Body of pancreas (tissue), 4 donors: ENCODE measurements around the gene EPS8. TPM values are rescaled to one million over a fixed set of nuclear protein-coding genes. Genes with fewer than 3 reads are reported as not detected.
A peak's percentile ranks its signal among the peaks of the same experiment; 100 is the strongest.

Source experiments
- ATAC-seq: fragments of 150-250 bp; one replicate; pipeline ENCODE4 v1.9.1; 2016
- DNase-seq, 4 donors: peaks; one replicate each; pipeline ENCODE4 v3.0.0-alpha.2; 2019
- H3K27ac ChIP-seq, 4 donors: fragments of 200-600 bp; sonication (generic); 1 replicate in 3 of 4; 2 replicates in 1 of 4; pipeline versions ENCODE4 v1.5.1 to v1.6.1; 2016 to 2019; ENCODE audit warnings: mild to moderate bottlenecking in 1 of 4, mixed read lengths in 1 of 4, moderate library complexity in 1 of 4
- H3K27me3 ChIP-seq, 2 donors: fragments of 200-600 bp; sonication (generic); one replicate each; pipeline ENCODE4 v1.6.0; 2016; ENCODE audit warnings: mild to moderate bottlenecking in 1 of 2
- H3K36me3 ChIP-seq, 2 donors: fragments of 200-600 bp; sonication (generic); replicated peaks in 1 of 2; 2 replicates each; pipeline ENCODE4 v1.5.1; 2016; ENCODE audit warnings: low read depth in 2 of 2; ENCODE audit not compliant: insufficient read depth in 1 of 2
- H3K4me1 ChIP-seq: fragments of 200-600 bp; sonication (generic); one replicate; pipeline ENCODE4 v1.6.0; 2016
- H3K4me3 ChIP-seq, 2 donors: fragments of 200-600 bp; sonication (generic); 1 replicate in 1 of 2; 2 replicates in 1 of 2; pipeline ENCODE4 v1.5.1; 2016 to 2019
- H3K9me3 ChIP-seq, 3 donors: fragments of 200-600 bp; sonication (generic); 1 replicate in 2 of 3; 2 replicates in 1 of 3; pipeline ENCODE4 v1.5.1; 2016
- CTCF ChIP-seq, 7 experiments: fragments of 450-650 bp in 4 of 7; fragments of 200-600 bp in 3 of 7; sonication (generic) in 3 of 7; IDR thresholded peaks; one replicate each; pipeline ENCODE4 v1.5.1; 2016 to 2019; ENCODE audit warnings: antibody characterized with exemption in 7 of 7
- POLR2A ChIP-seq, 3 donors: fragments of 450-650 bp; IDR thresholded peaks; one replicate each; pipeline ENCODE4 v1.6.1; 2016; ENCODE audit warnings: antibody characterized with exemption in 3 of 3, mild to moderate bottlenecking in 2 of 3
- WGBS, 2 donors: methylation state at CpG; one replicate each; pipeline ENCODE4 v1.1.5; 2017; 5-methylcytosine and 5-hydroxymethylcytosine counted together
- intact Hi-C: fragments of 100-400 bp; cut with DNase I; formaldehyde crosslinking; loops from one replicate; pipeline ENCODE4 v1.15.1; 2023
- total RNA-seq, 2 donors: library from RNA; depleted of rRNA; stranded (reverse); fragments of >200 nt; gene quantifications; one replicate each; pipeline ENCODE4 v1.1.0, GENCODE V29; 2016

Gene EPS8
- total RNA-seq, 2 donors from 2014 or later: 31.6 to 41.2 TPM

GRCh38 chr12:15592934-15593333 lies 196.3 kb downstream of the EPS8 start:
- WGBS, 2 donors: 53 to 54% methylated on average over 4 of the region's 4 CpGs
- Histone ChIP-seq H3K4me3 (no peak overlapping the region), H3K27me3 (no peaks in the 10 kb centered on the region), H3K4me1 (peaks cover 9% of the 10 kb centered on the region), H3K27ac (no peak overlapping the region), H3K9me3 (no peaks in the 10 kb centered on the region), H3K36me3 (no peaks in the 10 kb centered on the region)
- DNase-seq (no peak), ATAC-seq (no peak)
- intact Hi-C loops: loop anchor here (5.0 kb wide), 1 partner anchor 264 kb away; no protein-coding TSS in a partner anchor
- TF ChIP-seq CTCF (IDR thresholded peaks at IDR 0.05) (no peak), POLR2A (IDR thresholded peaks at IDR 0.05) (no peak)

- Histone ChIP-seq H3K4me1 (peaks cover 9% of the 10 kb centered on the region), H3K9me3 (no peaks in the 10 kb centered on the region), H3K27me3 (no peaks in the 10 kb centered on the region), H3K4me3 (no peak overlapping the region), H3K36me3 (no peaks in the 10 kb centered on the region), H3K27ac (no peak overlapping the region)
- intact Hi-C loops: loop anchor here (5.0 kb wide), 1 partner anchor 265 kb away; no protein-coding TSS in a partner anchor
- 80 to 81% methylated on average over 5 of the region's 5 CpGs for WGBS, 2 donors
- TF ChIP-seq POLR2A (IDR thresholded peaks at IDR 0.05) (no peak), CTCF (IDR thresholded peaks at IDR 0.05) (no peak)
- ATAC-seq (no peak), DNase-seq (no peak)
Observed at GRCh38 chr12:15591811-15592210, 197.4 kb downstream of the EPS8 start.

- Histone ChIP-seq H3K9me3 (no peaks in the 10 kb centered on the region), H3K27me3 (no peaks in the 10 kb centered on the region), H3K27ac (no peak overlapping the region), H3K36me3 (no peaks in the 10 kb centered on the region), H3K4me3 (no peak overlapping the region), H3K4me1 (peaks cover 9% of the 10 kb centered on the region)
- intact Hi-C loops: loop anchor here (5.0 kb wide), 1 partner anchor 267 kb away; no protein-coding TSS in a partner anchor
- DNase-seq (peak; percentile 52 to 74 (median 61)), ATAC-seq (peak; percentile 98)
- TF ChIP-seq CTCF (IDR thresholded peaks at IDR 0.05): peak; percentile 72 to 99 (median 95)
- TF ChIP-seq POLR2A (IDR thresholded peaks at IDR 0.05): no peak
- WGBS, 2 donors: 7 to 11% methylated on average over 16 of the region's 16 CpGs
Observed at GRCh38 chr12:15590180-15590826, 198.9 kb downstream of the EPS8 start.

GRCh38 chr12:15589328-15590032 lies 199.7 kb downstream of the EPS8 start:
- Histone ChIP-seq H3K27me3 (no peaks in the 10 kb centered on the region), H3K36me3 (no peaks in the 10 kb centered on the region), H3K4me1 (peaks cover 9% of the 10 kb centered on the region), H3K27ac (no peak overlapping the region), H3K9me3 (no peaks in the 10 kb centered on the region), H3K4me3 (no peak overlapping the region)
- TF ChIP-seq CTCF (IDR thresholded peaks at IDR 0.05): no peak
- no peak for TF ChIP-seq POLR2A (IDR thresholded peaks at IDR 0.05)
- WGBS, 2 donors: 49 to 52% methylated on average over 8 of the region's 8 CpGs
- ATAC-seq (no peak), DNase-seq (no peak)
- intact Hi-C loops: loop anchor here (5.0 kb wide), 1 partner anchor 268 kb away; no protein-coding TSS in a partner anchor
